ENCODE data around the gene UNC13D.
A peak's percentile ranks its signal among the peaks of the same experiment; 100 is the strongest.

UNC13D gene

GRCh38 chr17:75834279-75834920 lies 9.8 kb downstream of the UNC13D start:
- DNase-seq: no peak

- peak; percentile 48 for DNase-seq
Measured at GRCh38 chr17:75832652-75833400, 11.4 kb downstream of the UNC13D start.

- no peak for DNase-seq
Measured at GRCh38 chr17:75832164-75832651, 12.0 kb downstream of the UNC13D start.

GRCh38 chr17:75831032-75831571 lies 13.1 kb downstream of the UNC13D start:
- no peak for DNase-seq

- no peak for DNase-seq
Measured at GRCh38 chr17:75830164-75831031, 13.8 kb downstream of the UNC13D start.

- no peak for DNase-seq
Measured at GRCh38 chr17:75829747-75830146, 14.5 kb downstream of the UNC13D start.

GRCh38 chr17:75828741-75829140 lies 15.5 kb downstream of the UNC13D start:
- no peak for DNase-seq

- no peak for DNase-seq
Measured at GRCh38 chr17:75828076-75828400, 16.2 kb downstream of the UNC13D start.

- DNase-seq: peak; percentile 84
Measured at GRCh38 chr17:75827308-75828075, 16.7 kb downstream of the UNC13D start.

- DNase-seq: no peak
Measured at GRCh38 chr17:75826561-75827307, 17.5 kb downstream of the UNC13D start.

- no peak for DNase-seq
Measured at GRCh38 chr17:75825748-75826370, 18.3 kb downstream of the UNC13D start.

GRCh38 chr17:75825149-75825552 lies 19.1 kb downstream of the UNC13D start:
- DNase-seq: no peak

- no peak for DNase-seq
Measured at GRCh38 chr17:75824666-75825065, 19.5 kb downstream of the UNC13D start.

- DNase-seq: no peak
Measured at GRCh38 chr17:75824050-75824552, 20.1 kb downstream of the UNC13D start.

GRCh38 chr17:75823257-75824041 lies 20.8 kb downstream of the UNC13D start:
- DNase-seq: no peak

- DNase-seq: no peak
Measured at GRCh38 chr17:75822800-75823166, 21.4 kb downstream of the UNC13D start.

GRCh38 chr17:75822119-75822799 lies 21.9 kb downstream of the UNC13D start:
- no peak for DNase-seq

GRCh38 chr17:75821552-75821951 lies 22.7 kb downstream of the UNC13D start:
- DNase-seq: no peak

Data from right kidney (tissue), 1 donor.